Prostate gland (tissue), 2 donors: Measurements from ENCODE around the gene TSGA10. TPM values are rescaled to one million over a fixed set of nuclear protein-coding genes. Genes with fewer than 3 reads are reported as not detected.

Experiments used
- DNase-seq: peaks from one replicate; pipeline ENCODE4 v3.0.0-alpha.2; 2019; ENCODE audit warnings: low spot score
- H3K27ac ChIP-seq, 2 donors: fragments of 200-600 bp; sonication (generic); 2 replicates each; pipeline ENCODE4 v1.5.1; 2017 to 2019
- H3K27me3 ChIP-seq: fragments of 200-600 bp; sonication (generic); replicated peaks from 2 replicates; pipeline ENCODE4 v1.5.1; 2019; ENCODE audit not compliant: insufficient read depth
- H3K36me3 ChIP-seq, 2 donors: fragments of 200-600 bp; sonication (generic); 1 replicate in 1 of 2; 2 replicates in 1 of 2; pipeline versions ENCODE4 v1.5.1 to v1.8.1; 2017 to 2019
- H3K4me1 ChIP-seq: fragments of 200-600 bp; sonication (generic); replicated peaks from 2 replicates; pipeline ENCODE4 v1.5.1; 2019
- H3K4me3 ChIP-seq, 2 donors: fragments of 200-600 bp; sonication (generic); 2 replicates each; pipeline ENCODE4 v1.5.1; 2017 to 2019
- H3K9me3 ChIP-seq: fragments of 200-600 bp; sonication (generic); 2 replicates; pipeline ENCODE4 v1.5.1; 2017
- CTCF ChIP-seq, 4 experiments: fragments of 200-600 bp in 2 of 4; fragments of 450-650 bp in 2 of 4; sonication (generic) in 2 of 4; IDR thresholded peaks; 1 replicate in 3 of 4; 2 replicates in 1 of 4; pipeline ENCODE4 v1.5.1; 2016 to 2019; ENCODE audit warnings: antibody characterized with exemption in 4 of 4, mild to moderate bottlenecking in 2 of 4, moderate library complexity in 2 of 4
- POLR2A ChIP-seq: fragments of 450-650 bp; IDR thresholded peaks from one replicate; pipeline ENCODE4 v1.6.1; 2016; ENCODE audit warnings: antibody characterized with exemption, mild to moderate bottlenecking
- POLR2AphosphoS5 ChIP-seq: sonication (generic); formaldehyde crosslinking; IDR thresholded peaks from one replicate; pipeline ENCODE4 v1.6.1; 2017; ENCODE audit warnings: antibody characterized with exemption
- WGBS: methylation state at CpG from one replicate; pipeline ENCODE4 v1.1.5; 2018; 5-methylcytosine and 5-hydroxymethylcytosine counted together
- intact Hi-C: fragments of 100-400 bp; cut with DNase I; formaldehyde crosslinking; loops from one replicate; pipeline ENCODE4 v1.14.2; 2022
- small RNA-seq, 2 donors: library from RNA; depleted of rRNA; stranded (forward); fragments of <200 nt; gene quantifications; one replicate each; pipeline ENCODE3, GENCODE V24; 2016
- total RNA-seq, 2 donors: library from RNA; depleted of rRNA; stranded (reverse); fragments of >200 nt; gene quantifications; one replicate each; pipeline ENCODE4 v1.1.0, GENCODE V29; 2016

The TSGA10 gene
- total RNA-seq, 2 donors from 2014 or later: 19.0 to 26.5 TPM

GRCh38 chr2:98959810-98960507, 194.8 kb downstream of the TSGA10 start:
- 29% methylated on average over 7 of the region's 7 CpGs for WGBS
- intact Hi-C loops: no loop called here
- no peaks in the 10 kb centered on the region for H3K27me3 ChIP-seq
- TF ChIP-seq POLR2AphosphoS5: no peak
- TF ChIP-seq POLR2A: no peak
- no peak for TF ChIP-seq CTCF (IDR thresholded peaks at IDR 0.05)
- H3K27ac ChIP-seq: no peak overlapping the region
- no peak for DNase-seq
- H3K36me3 ChIP-seq: no peaks in the 10 kb centered on the region
- no peaks in the 10 kb centered on the region for H3K4me1 ChIP-seq
- no peak overlapping the region for H3K4me3 ChIP-seq
- H3K9me3 ChIP-seq: no peaks in the 10 kb centered on the region

GRCh38 chr2:98952966-98953365, 201.8 kb downstream of the TSGA10 start:
- no peaks in the 10 kb centered on the region for H3K36me3 ChIP-seq
- H3K27ac ChIP-seq: no peak overlapping the region
- H3K27me3 ChIP-seq: no peaks in the 10 kb centered on the region
- intact Hi-C loops: no loop called here
- H3K9me3 ChIP-seq: no peaks in the 10 kb centered on the region
- WGBS: 79% methylated on average over 4 of the region's 4 CpGs
- no peak overlapping the region for H3K4me3 ChIP-seq
- DNase-seq: no peak
- H3K4me1 ChIP-seq: no peaks in the 10 kb centered on the region
- TF ChIP-seq POLR2AphosphoS5 (no peak), POLR2A (no peak)

GRCh38 chr2:98948956-98949739, 205.6 kb downstream of the TSGA10 start:
- H3K36me3 ChIP-seq: no peaks in the 10 kb centered on the region
- TF ChIP-seq POLR2A (no peak), CTCF (IDR thresholded peaks at IDR 0.05) (no peak), POLR2AphosphoS5 (no peak)
- no peaks in the 10 kb centered on the region for H3K4me1 ChIP-seq
- no peak overlapping the region for H3K27ac ChIP-seq
- intact Hi-C loops: no loop called here
- H3K9me3 ChIP-seq: no peaks in the 10 kb centered on the region
- 41% methylated on average over 5 of the region's 5 CpGs for WGBS
- H3K4me3 ChIP-seq: no peak overlapping the region
- no peak for DNase-seq
- no peaks in the 10 kb centered on the region for H3K27me3 ChIP-seq

GRCh38 chr2:98947554-98947953, 207.2 kb downstream of the TSGA10 start:
- no peaks in the 10 kb centered on the region for H3K9me3 ChIP-seq
- no peaks in the 10 kb centered on the region for H3K36me3 ChIP-seq
- H3K4me1 ChIP-seq: no peaks in the 10 kb centered on the region
- no peak for DNase-seq
- TF ChIP-seq POLR2A (no peak), POLR2AphosphoS5 (no peak), CTCF (IDR thresholded peaks at IDR 0.05) (no peak)
- no peak overlapping the region for H3K27ac ChIP-seq
- WGBS: 75% methylated on average over 8 of the region's 8 CpGs
- intact Hi-C loops: no loop called here
- no peaks in the 10 kb centered on the region for H3K27me3 ChIP-seq
- no peak overlapping the region for H3K4me3 ChIP-seq

Small RNAs within 50 kb of the gene (small RNA-seq; reads per million reads assigned to genes)
- 0 reads per million in 2 donors for gene AC092587.1

Other genes with a start within 250 kb of the TSGA10 start
- gene CRACDL, start 218.7 kb downstream of the TSGA10 start, total RNA-seq: 10 to 100 TPM in 1 of 2 donors, 1 to 10 TPM in 1; 4.1 to 20.8 TPM
- 1 to 10 TPM in 1 of 2 donors, not detected in 1; 4.5 TPM for gene C2orf15, start 13.2 kb downstream of the TSGA10 start, total RNA-seq
- 10 to 100 TPM in 1 of 2 donors, 1 to 10 TPM in 1; 7.3 to 13.1 TPM for gene LIPT1, start within 50 bp of the TSGA10 start, total RNA-seq
- gene MITD1, start 26.1 kb upstream of the TSGA10 start, total RNA-seq: 10 to 100 TPM; 16.0 to 28.7 TPM
- gene MRPL30, start 26.2 kb upstream of the TSGA10 start, total RNA-seq: 10 to 100 TPM; 24.1 to 37.3 TPM
- gene LYG2, start 100.7 kb upstream of the TSGA10 start, total RNA-seq: not detected
- gene LYG1, start 146.3 kb upstream of the TSGA10 start, total RNA-seq: 1 to 10 TPM in 1 of 2 donors, under 1 TPM in 1; 0.32 to 2.8 TPM
- gene TXNDC9, start 181.4 kb upstream of the TSGA10 start, total RNA-seq: 10 to 100 TPM; 27.9 to 30.3 TPM
- 10 to 100 TPM; 24.0 to 40.5 TPM for gene EIF5B, start 182.4 kb upstream of the TSGA10 start, total RNA-seq